Transverse colon (tissue), 3 donors: ENCODE data around the gene ARMCX4.

Source experiments
- EP300 ChIP-seq: sonication (generic); formaldehyde crosslinking; IDR thresholded peaks from one replicate; pipeline ENCODE4 v1.6.1; 2017; ENCODE audit warnings: antibody characterized with exemption, low read depth
- TF ChIP-seq, protein P1 (sequence below), 5 experiments: fragments of 200-600 bp in 3 of 5; fragments of 450-650 bp in 2 of 5; sonication (generic) in 3 of 5; IDR thresholded peaks; 1 replicate in 2 of 5; 2 replicates in 3 of 5; pipeline ENCODE4 v1.5.1; 2016 to 2017; ENCODE audit warnings: antibody characterized with exemption in 5 of 5, inconsistent platforms in 3 of 5, mild to moderate bottlenecking in 2 of 5, moderate library complexity in 1 of 5

- TF ChIP-seq EP300 = no peak
- TF ChIP-seq, protein P1, sequence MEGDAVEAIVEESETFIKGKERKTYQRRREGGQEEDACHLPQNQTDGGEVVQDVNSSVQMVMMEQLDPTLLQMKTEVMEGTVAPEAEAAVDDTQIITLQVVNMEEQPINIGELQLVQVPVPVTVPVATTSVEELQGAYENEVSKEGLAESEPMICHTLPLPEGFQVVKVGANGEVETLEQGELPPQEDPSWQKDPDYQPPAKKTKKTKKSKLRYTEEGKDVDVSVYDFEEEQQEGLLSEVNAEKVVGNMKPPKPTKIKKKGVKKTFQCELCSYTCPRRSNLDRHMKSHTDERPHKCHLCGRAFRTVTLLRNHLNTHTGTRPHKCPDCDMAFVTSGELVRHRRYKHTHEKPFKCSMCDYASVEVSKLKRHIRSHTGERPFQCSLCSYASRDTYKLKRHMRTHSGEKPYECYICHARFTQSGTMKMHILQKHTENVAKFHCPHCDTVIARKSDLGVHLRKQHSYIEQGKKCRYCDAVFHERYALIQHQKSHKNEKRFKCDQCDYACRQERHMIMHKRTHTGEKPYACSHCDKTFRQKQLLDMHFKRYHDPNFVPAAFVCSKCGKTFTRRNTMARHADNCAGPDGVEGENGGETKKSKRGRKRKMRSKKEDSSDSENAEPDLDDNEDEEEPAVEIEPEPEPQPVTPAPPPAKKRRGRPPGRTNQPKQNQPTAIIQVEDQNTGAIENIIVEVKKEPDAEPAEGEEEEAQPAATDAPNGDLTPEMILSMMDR (IDR thresholded peaks at IDR 0.05) = no peak
Observed at GRCh38 chrX:101450961-101451360, 34.3 kb upstream of the ARMCX4 start.
